GM23338 (cell line): Measurements from ENCODE around the gene RASAL3. TPM values are rescaled to one million over a fixed set of nuclear protein-coding genes. Genes with fewer than 3 reads are reported as not detected.

Experiments
- ATAC-seq: fragments of 200-7000 bp; cut with Tn5 transposase; 3 replicates; pipeline ENCODE4 v1.9.1; 2020
- DNase-seq: peaks from one replicate; pipeline ENCODE4 v3.0.0-alpha.2; 2015; ENCODE audit warnings: low spot score
- H2AFZ ChIP-seq: fragments of 200-600 bp; sonication (generic); 2 replicates; pipeline ENCODE4 v1.8.0; 2016; ENCODE audit warnings: antibody characterized with exemption, mild to moderate bottlenecking, moderate library complexity
- H3F3A ChIP-seq: fragments of 200-600 bp; sonication (generic); replicated peaks from 2 replicates; pipeline ENCODE4 v1.8.0; 2017; ENCODE audit warnings: antibody characterized with exemption, mixed run types, low read depth
- H3K27ac ChIP-seq: fragments of 200-600 bp; sonication (generic); 2 replicates; pipeline ENCODE4 v1.6.1; 2016; ENCODE audit warnings: low read depth
- H3K27me3 ChIP-seq: fragments of 200-600 bp; sonication (generic); 2 replicates; pipeline ENCODE4 v1.8.0; 2016; ENCODE audit warnings: mild to moderate bottlenecking, mixed run types, moderate library complexity; ENCODE audit not compliant: insufficient read depth
- H3K36me3 ChIP-seq: fragments of 200-600 bp; sonication (generic); 2 replicates; pipeline ENCODE4 v1.8.0; 2016; ENCODE audit warnings: mild to moderate bottlenecking; ENCODE audit not compliant: insufficient read depth
- H3K4me1 ChIP-seq: fragments of 200-600 bp; sonication (generic); 2 replicates; pipeline ENCODE4 v1.8.0; 2016; ENCODE audit warnings: mild to moderate bottlenecking, moderate library complexity; ENCODE audit not compliant: insufficient read depth
- H3K4me2 ChIP-seq: fragments of 200-600 bp; sonication (generic); 2 replicates; pipeline ENCODE4 v1.7.1; 2017; ENCODE audit warnings: mixed run types
- H3K4me3 ChIP-seq: fragments of 200-600 bp; sonication (generic); 2 replicates; pipeline ENCODE4 v1.6.1; 2016; ENCODE audit warnings: mixed run types
- H3K79me2 ChIP-seq: fragments of 200-600 bp; sonication (generic); replicated peaks from 2 replicates; pipeline ENCODE4 v1.8.0; 2017; ENCODE audit warnings: mild to moderate bottlenecking; ENCODE audit not compliant: insufficient read depth
- H3K9me2 ChIP-seq: fragments of 200-600 bp; sonication (generic); 2 replicates; pipeline ENCODE4 v1.8.0; 2017; ENCODE audit not compliant: insufficient read depth
- H4K20me1 ChIP-seq: fragments of 200-600 bp; sonication (generic); replicated peaks from 2 replicates; pipeline ENCODE4 v1.8.0; 2017; ENCODE audit warnings: mild to moderate bottlenecking; ENCODE audit not compliant: insufficient read depth
- H3K27ac Mint-ChIP-seq: 2 replicates; pipeline ENCODE4 v1.8.0; 2020; ENCODE audit warnings: inconsistent platforms, mild to moderate bottlenecking, moderate library complexity, mixed read lengths
- H3K27me3 Mint-ChIP-seq: 3 replicates; pipeline ENCODE4 v1.8.0; 2022; ENCODE audit warnings: low read depth, mild to moderate bottlenecking, moderate library complexity, mixed read lengths, inconsistent platforms; ENCODE audit not compliant: insufficient read depth, poor library complexity
- H3K36me3 Mint-ChIP-seq: 3 replicates; pipeline ENCODE4 v1.8.0; 2021; ENCODE audit warnings: low read depth, mild to moderate bottlenecking, inconsistent platforms, moderate library complexity, mixed read lengths
- H3K4me1 Mint-ChIP-seq: 3 replicates; pipeline ENCODE4 v1.8.0; 2020; ENCODE audit warnings: mild to moderate bottlenecking, inconsistent platforms, mixed read lengths
- H3K4me3 Mint-ChIP-seq: 3 replicates; pipeline ENCODE4 v1.8.0; 2021; ENCODE audit warnings: moderate library complexity, mild to moderate bottlenecking, inconsistent platforms, mixed read lengths
- H3K9me3 Mint-ChIP-seq: 3 replicates; pipeline ENCODE4 v1.8.0; 2020; ENCODE audit warnings: moderate library complexity, mild to moderate bottlenecking, inconsistent platforms, mixed read lengths
- CREB1 ChIP-seq: fragments of 250-450 bp; sonication (Bioruptor Pico); IDR thresholded peaks from 2 replicates; pipeline ENCODE4 v1.5.0; 2020; ENCODE audit warnings: low read depth, mild to moderate bottlenecking, moderate library complexity
- CTCF ChIP-seq, 2 experiments: fragments of 200-600 bp in 1 of 2; sonication (generic) in 1 of 2; conservative IDR thresholded peaks; 2 replicates each; pipeline versions ENCODE4 v1.5.1 to v1.6.1; 2016 to 2017; ENCODE audit warnings: antibody characterized with exemption in 2 of 2, low read depth in 2 of 2, mild to moderate bottlenecking in 2 of 2, moderate library complexity in 1 of 2
- JUNB ChIP-seq: IDR thresholded peaks from one replicate; pipeline ENCODE4 v1.6.1; 2016; ENCODE audit warnings: antibody characterized with exemption; ENCODE audit not compliant: unreplicated experiment
- NANOG ChIP-seq: IDR thresholded peaks from 2 replicates; pipeline ENCODE4 v1.6.1; 2016; ENCODE audit warnings: antibody characterized with exemption, borderline replicate concordance
- POLR2AphosphoS5 ChIP-seq: IDR thresholded peaks from 2 replicates; pipeline ENCODE4 v1.6.1; 2016; ENCODE audit warnings: antibody characterized with exemption, low read depth
- ZNF331 ChIP-seq: fragments of 250-450 bp; sonication (Bioruptor Pico); IDR thresholded peaks from 2 replicates; pipeline ENCODE4 v1.5.0; 2020; ENCODE audit warnings: low read depth, mild to moderate bottlenecking, moderate library complexity
- ZNF462 ChIP-seq: fragments of 250-450 bp; sonication (Bioruptor Pico); IDR thresholded peaks from 2 replicates; pipeline ENCODE4 v1.5.0; 2020; ENCODE audit warnings: mild to moderate bottlenecking, moderate library complexity
- polyA plus RNA-seq: library from polyadenylated mRNA; unstranded; fragments of >200 nt; fragmentation: Nextera tagmentation; extraction: Ambion mirVana; gene quantifications from 2 replicates; pipeline ENCODE4 v1.2.1, GENCODE V29; 2016
- total RNA-seq: library from RNA; depleted of rRNA; stranded (reverse); fragments of >200 nt; shearing (Covaris generic); gene quantifications from 2 replicates; pipeline ENCODE4 v1.2.3, GENCODE V29; 2014
- TF ChIP-seq, protein P1 (sequence below): IDR thresholded peaks from one replicate; pipeline ENCODE4 v1.6.1; 2018; ENCODE audit warnings: antibody characterized with exemption; ENCODE audit not compliant: unreplicated experiment

The RASAL3 gene
- total and polyA plus RNA-seq, 2 experiments from 2014 or later: 1.8 to 1.9 TPM

DNA sequence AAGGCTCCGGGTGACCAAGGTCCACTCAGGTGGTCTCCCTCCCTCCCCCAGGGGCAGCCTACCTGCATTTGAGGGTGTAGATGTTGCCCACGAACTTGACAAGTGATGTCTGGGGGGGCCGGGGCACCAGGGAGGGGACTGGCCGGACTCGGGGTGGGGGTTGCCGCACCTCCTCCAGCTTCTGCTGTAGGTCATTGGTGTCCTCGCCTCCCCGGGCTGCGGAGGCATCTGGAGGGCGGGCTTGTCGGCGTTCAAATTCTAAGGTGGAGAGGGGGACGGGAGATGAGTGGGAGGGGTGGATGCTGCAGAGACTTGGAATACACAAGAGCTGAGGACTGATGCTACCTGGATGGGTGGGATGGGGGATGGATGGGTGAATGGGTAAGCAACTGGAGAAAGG lies 40.2 kb downstream of the RASAL3 start:
- Histone ChIP-seq H3F3A (peaks cover 14% of the 10 kb centered on the region), H3K4me3 (no peak overlapping the region)
- H3K4me1 Mint-ChIP-seq: peaks cover 3% of the 10 kb centered on the region

GRCh38 chr19:15423130-15423529 lies 41.2 kb downstream of the RASAL3 start:
- Histone ChIP-seq H3K27me3 (no peaks in the 10 kb centered on the region), H3K36me3 (no peaks in the 10 kb centered on the region), H4K20me1 (peaks cover 2% of the 10 kb centered on the region; the same call in 1 of the 2 replicates), H3K27ac (no peak overlapping the region), H3K9me2 (no peaks in the 10 kb centered on the region), H3F3A (peaks cover 14% of the 10 kb centered on the region), H3K4me1 (no peaks in the 10 kb centered on the region; the same call in 1 of the 2 replicates), H2AFZ (no peak overlapping the region), H3K4me3 (no peak overlapping the region), H3K79me2 (peaks cover 4% of the 10 kb centered on the region), H3K4me2 (no peak overlapping the region)
- peaks cover 3% of the 10 kb centered on the region for H3K4me1 Mint-ChIP-seq
- no peaks in the 10 kb centered on the region; the same call in 2 of the 3 replicates for H3K9me3 Mint-ChIP-seq
- H3K4me3 Mint-ChIP-seq: no peak overlapping the region
- no peak overlapping the region for H3K27ac Mint-ChIP-seq
- ATAC-seq: no peak
- DNase-seq: no peak
- peaks cover 37% of the 10 kb centered on the region for H3K36me3 Mint-ChIP-seq
- H3K27me3 Mint-ChIP-seq: peaks cover 8% of the 10 kb centered on the region
- TF ChIP-seq, protein P1, sequence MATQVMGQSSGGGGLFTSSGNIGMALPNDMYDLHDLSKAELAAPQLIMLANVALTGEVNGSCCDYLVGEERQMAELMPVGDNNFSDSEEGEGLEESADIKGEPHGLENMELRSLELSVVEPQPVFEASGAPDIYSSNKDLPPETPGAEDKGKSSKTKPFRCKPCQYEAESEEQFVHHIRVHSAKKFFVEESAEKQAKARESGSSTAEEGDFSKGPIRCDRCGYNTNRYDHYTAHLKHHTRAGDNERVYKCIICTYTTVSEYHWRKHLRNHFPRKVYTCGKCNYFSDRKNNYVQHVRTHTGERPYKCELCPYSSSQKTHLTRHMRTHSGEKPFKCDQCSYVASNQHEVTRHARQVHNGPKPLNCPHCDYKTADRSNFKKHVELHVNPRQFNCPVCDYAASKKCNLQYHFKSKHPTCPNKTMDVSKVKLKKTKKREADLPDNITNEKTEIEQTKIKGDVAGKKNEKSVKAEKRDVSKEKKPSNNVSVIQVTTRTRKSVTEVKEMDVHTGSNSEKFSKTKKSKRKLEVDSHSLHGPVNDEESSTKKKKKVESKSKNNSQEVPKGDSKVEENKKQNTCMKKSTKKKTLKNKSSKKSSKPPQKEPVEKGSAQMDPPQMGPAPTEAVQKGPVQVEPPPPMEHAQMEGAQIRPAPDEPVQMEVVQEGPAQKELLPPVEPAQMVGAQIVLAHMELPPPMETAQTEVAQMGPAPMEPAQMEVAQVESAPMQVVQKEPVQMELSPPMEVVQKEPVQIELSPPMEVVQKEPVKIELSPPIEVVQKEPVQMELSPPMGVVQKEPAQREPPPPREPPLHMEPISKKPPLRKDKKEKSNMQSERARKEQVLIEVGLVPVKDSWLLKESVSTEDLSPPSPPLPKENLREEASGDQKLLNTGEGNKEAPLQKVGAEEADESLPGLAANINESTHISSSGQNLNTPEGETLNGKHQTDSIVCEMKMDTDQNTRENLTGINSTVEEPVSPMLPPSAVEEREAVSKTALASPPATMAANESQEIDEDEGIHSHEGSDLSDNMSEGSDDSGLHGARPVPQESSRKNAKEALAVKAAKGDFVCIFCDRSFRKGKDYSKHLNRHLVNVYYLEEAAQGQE: no peak
- TF ChIP-seq POLR2AphosphoS5 (no peak), ZNF462 (no peak), JUNB (no peak), ZNF331 (CRISPR knock-in tag) (no peak), NANOG (no peak)

More for the DNA sequence above, 40.2 kb downstream of the RASAL3 start:
- H3K4me2 ChIP-seq: no peak overlapping the region
- H3K27me3 ChIP-seq: no peaks in the 10 kb centered on the region
- ATAC-seq: no peak
- no peaks in the 10 kb centered on the region for H4K20me1 ChIP-seq
- H3K79me2 ChIP-seq: no peaks in the 10 kb centered on the region
- TF ChIP-seq ZNF331 (CRISPR knock-in tag) (no peak), CREB1 (CRISPR knock-in tag) (no peak), CTCF (conservative IDR thresholded peaks at IDR 0.05; ENCODE audit: low read depth in 2 of 2) (no peak), NANOG (no peak)
- no peak overlapping the region for H3K4me3 Mint-ChIP-seq
- H3K36me3 ChIP-seq: no peaks in the 10 kb centered on the region
- no peak overlapping the region for H2AFZ ChIP-seq
- H3K4me1 ChIP-seq: no peaks in the 10 kb centered on the region; the same call in 1 of the 2 replicates
- H3K27ac ChIP-seq: no peak overlapping the region
- H3K27ac Mint-ChIP-seq: no peak overlapping the region
- peaks cover 6% of the 10 kb centered on the region for H3K27me3 Mint-ChIP-seq
- H3K9me3 Mint-ChIP-seq: no peaks in the 10 kb centered on the region
- peaks cover 37% of the 10 kb centered on the region for H3K36me3 Mint-ChIP-seq
- DNase-seq: no peak
- H3K9me2 ChIP-seq: no peaks in the 10 kb centered on the region
